HFFc6 (cell line): ENCODE measurements around the gene RPUSD1. TPM values are rescaled to one million over a fixed set of nuclear protein-coding genes. Genes with fewer than 3 reads are reported as not detected.

Experiments used
- DNase-seq: peaks from one replicate; pipeline ENCODE4 v3.0.0-alpha.2; 2018
- H3K27ac Mint-ChIP-seq: 2 replicates; pipeline ENCODE4 v1.8.0; 2020; ENCODE audit warnings: mild to moderate bottlenecking, mixed read lengths
- H3K27me3 Mint-ChIP-seq: 2 replicates; pipeline ENCODE4 v1.8.0; 2021; ENCODE audit warnings: mild to moderate bottlenecking, moderate library complexity, mixed read lengths; ENCODE audit not compliant: insufficient read depth
- H3K36me3 Mint-ChIP-seq: 2 replicates; pipeline ENCODE4 v1.8.0; 2021; ENCODE audit warnings: low read depth, mixed read lengths
- H3K4me1 Mint-ChIP-seq: 2 replicates; pipeline ENCODE4 v1.8.0; 2020; ENCODE audit warnings: low read depth, mixed read lengths
- H3K4me3 Mint-ChIP-seq: 2 replicates; pipeline ENCODE4 v1.8.0; 2020; ENCODE audit warnings: mild to moderate bottlenecking, moderate library complexity, mixed read lengths
- H3K9me3 Mint-ChIP-seq: 2 replicates; pipeline ENCODE4 v1.8.0; 2020; ENCODE audit warnings: mild to moderate bottlenecking, mixed read lengths
- CTCF ChIP-seq: fragments of 200-600 bp; sonication (generic); IDR thresholded peaks from 2 replicates; pipeline ENCODE4 v1.5.0; 2021; ENCODE audit warnings: antibody characterized with exemption, mild to moderate bottlenecking
- total RNA-seq, 6 experiments: library from RNA; stranded (reverse); fragmentation: NEBNext Ultra II Directional; extraction: Animal tissue kit (Norgen Biotek cat#: 25700); gene quantifications; 2 replicates in 1 of 6; 3 replicates in 5 of 6; pipeline ENCODE4 v1.2.3, GENCODE V29; 2021

RPUSD1 gene
- total RNA-seq, 6 experiments from 2014 or later: 23.8 to 32.8 (median 25.8) TPM

GRCh38 chr16:782258-782657, 5.9 kb downstream of the RPUSD1 start:
- peaks cover 7% of the 10 kb centered on the region for H3K4me1 Mint-ChIP-seq
- no peak overlapping the region for H3K27ac Mint-ChIP-seq
- no peak for TF ChIP-seq CTCF
- no peaks in the 10 kb centered on the region for H3K36me3 Mint-ChIP-seq
- no peak for DNase-seq
- no peak overlapping the region for H3K4me3 Mint-ChIP-seq
- H3K9me3 Mint-ChIP-seq: no peaks in the 10 kb centered on the region
- peaks cover 9% of the 10 kb centered on the region for H3K27me3 Mint-ChIP-seq

- no peaks in the 10 kb centered on the region for H3K9me3 Mint-ChIP-seq
- DNase-seq: no peak
- H3K36me3 Mint-ChIP-seq: no peaks in the 10 kb centered on the region
- TF ChIP-seq CTCF: no peak
- H3K27me3 Mint-ChIP-seq: peaks cover 9% of the 10 kb centered on the region
- H3K4me1 Mint-ChIP-seq: peaks cover 7% of the 10 kb centered on the region
- no peak overlapping the region for H3K4me3 Mint-ChIP-seq
- no peak overlapping the region for H3K27ac Mint-ChIP-seq
Measured at GRCh38 chr16:781346-782010, 6.7 kb downstream of the RPUSD1 start.

GRCh38 chr16:780296-780695, 7.9 kb downstream of the RPUSD1 start:
- Mint-ChIP-seq H3K9me3 (no peaks in the 10 kb centered on the region), H3K27me3 (peaks cover 9% of the 10 kb centered on the region), H3K4me3 (no peak overlapping the region), H3K4me1 (peaks cover 7% of the 10 kb centered on the region), H3K36me3 (no peaks in the 10 kb centered on the region), H3K27ac (no peak overlapping the region)
- no peak for TF ChIP-seq CTCF
- no peak for DNase-seq

GRCh38 chr16:779561-779960, 8.6 kb downstream of the RPUSD1 start:
- TF ChIP-seq CTCF: no peak
- DNase-seq: no peak
- Mint-ChIP-seq H3K27ac (no peak overlapping the region), H3K27me3 (peaks cover 9% of the 10 kb centered on the region), H3K36me3 (no peaks in the 10 kb centered on the region), H3K9me3 (no peaks in the 10 kb centered on the region), H3K4me1 (peaks cover 7% of the 10 kb centered on the region), H3K4me3 (no peak overlapping the region)

GRCh38 chr16:778909-779527, 9.2 kb downstream of the RPUSD1 start:
- DNase-seq: no peak
- H3K4me3 Mint-ChIP-seq: no peak overlapping the region
- peaks cover 9% of the 10 kb centered on the region for H3K27me3 Mint-ChIP-seq
- H3K36me3 Mint-ChIP-seq: no peaks in the 10 kb centered on the region
- H3K9me3 Mint-ChIP-seq: no peaks in the 10 kb centered on the region
- TF ChIP-seq CTCF: no peak
- peaks cover 7% of the 10 kb centered on the region for H3K4me1 Mint-ChIP-seq
- no peak overlapping the region for H3K27ac Mint-ChIP-seq
